ENCODE measurements around the gene DAPL1. TPM values are rescaled to one million over a fixed set of nuclear protein-coding genes. Genes with fewer than 3 reads are reported as not detected.

The DAPL1 gene
- total and polyA plus RNA-seq, 4 donors: 0.17 TPM; not detected in 3

DNA sequence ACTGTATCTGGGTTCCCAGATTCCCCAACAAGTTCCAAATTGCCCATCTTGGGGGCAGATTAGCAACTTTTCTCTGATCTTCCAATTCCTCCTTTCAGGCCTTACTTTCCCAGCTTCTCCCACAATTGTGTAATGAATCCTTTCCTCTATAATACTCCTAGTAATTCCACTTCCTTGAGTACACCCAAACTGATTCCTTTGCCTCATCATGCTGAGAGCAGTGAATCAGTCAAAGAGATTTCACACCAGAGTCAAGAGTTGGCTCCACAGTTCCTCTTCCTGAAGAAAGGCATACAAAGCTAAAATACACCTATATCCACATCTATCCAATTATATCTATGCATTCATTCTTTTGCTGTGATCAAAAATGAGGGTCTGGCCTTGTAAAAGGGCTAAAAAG lies 28.6 kb upstream of the DAPL1 start:
- Histone ChIP-seq H3K4me3 (no peak overlapping the region), H3K9ac (ENCODE audit: insufficient read depth in 1 of 2, low read length in 2 of 2) (no peak overlapping the region), H3K27ac (ENCODE audit: low read depth in 1 of 2, low read length in 1 of 2) (no peak overlapping the region), H3K4me1 (ENCODE audit: control insufficient read depth in 5 of 5, insufficient read depth in 5 of 5, low read length in 5 of 5) (no peaks in the 10 kb centered on the region), H3K9me3 (ENCODE audit: control insufficient read depth in 4 of 4, insufficient read depth in 3 of 4, low read length in 3 of 4) (peaks cover 0 to 3% (median 0%) of the 10 kb centered on the region in 4 donors), H3K36me3 (ENCODE audit: control insufficient read depth in 4 of 4, insufficient read depth in 4 of 4, low read length in 4 of 4) (no peaks in the 10 kb centered on the region), H3K27me3 (ENCODE audit: control insufficient read depth in 3 of 3, insufficient read depth in 3 of 3, low read length in 2 of 3) (no peaks in the 10 kb centered on the region)
- no peak for DNase-seq
- no peak for ATAC-seq (ENCODE audit: insufficient read depth, low FRiP score)
- TF ChIP-seq, protein P1, sequence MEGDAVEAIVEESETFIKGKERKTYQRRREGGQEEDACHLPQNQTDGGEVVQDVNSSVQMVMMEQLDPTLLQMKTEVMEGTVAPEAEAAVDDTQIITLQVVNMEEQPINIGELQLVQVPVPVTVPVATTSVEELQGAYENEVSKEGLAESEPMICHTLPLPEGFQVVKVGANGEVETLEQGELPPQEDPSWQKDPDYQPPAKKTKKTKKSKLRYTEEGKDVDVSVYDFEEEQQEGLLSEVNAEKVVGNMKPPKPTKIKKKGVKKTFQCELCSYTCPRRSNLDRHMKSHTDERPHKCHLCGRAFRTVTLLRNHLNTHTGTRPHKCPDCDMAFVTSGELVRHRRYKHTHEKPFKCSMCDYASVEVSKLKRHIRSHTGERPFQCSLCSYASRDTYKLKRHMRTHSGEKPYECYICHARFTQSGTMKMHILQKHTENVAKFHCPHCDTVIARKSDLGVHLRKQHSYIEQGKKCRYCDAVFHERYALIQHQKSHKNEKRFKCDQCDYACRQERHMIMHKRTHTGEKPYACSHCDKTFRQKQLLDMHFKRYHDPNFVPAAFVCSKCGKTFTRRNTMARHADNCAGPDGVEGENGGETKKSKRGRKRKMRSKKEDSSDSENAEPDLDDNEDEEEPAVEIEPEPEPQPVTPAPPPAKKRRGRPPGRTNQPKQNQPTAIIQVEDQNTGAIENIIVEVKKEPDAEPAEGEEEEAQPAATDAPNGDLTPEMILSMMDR (IDR thresholded peaks at IDR 0.05; ENCODE audit: control extremely low read depth, extremely low read depth): no peak

DNA sequence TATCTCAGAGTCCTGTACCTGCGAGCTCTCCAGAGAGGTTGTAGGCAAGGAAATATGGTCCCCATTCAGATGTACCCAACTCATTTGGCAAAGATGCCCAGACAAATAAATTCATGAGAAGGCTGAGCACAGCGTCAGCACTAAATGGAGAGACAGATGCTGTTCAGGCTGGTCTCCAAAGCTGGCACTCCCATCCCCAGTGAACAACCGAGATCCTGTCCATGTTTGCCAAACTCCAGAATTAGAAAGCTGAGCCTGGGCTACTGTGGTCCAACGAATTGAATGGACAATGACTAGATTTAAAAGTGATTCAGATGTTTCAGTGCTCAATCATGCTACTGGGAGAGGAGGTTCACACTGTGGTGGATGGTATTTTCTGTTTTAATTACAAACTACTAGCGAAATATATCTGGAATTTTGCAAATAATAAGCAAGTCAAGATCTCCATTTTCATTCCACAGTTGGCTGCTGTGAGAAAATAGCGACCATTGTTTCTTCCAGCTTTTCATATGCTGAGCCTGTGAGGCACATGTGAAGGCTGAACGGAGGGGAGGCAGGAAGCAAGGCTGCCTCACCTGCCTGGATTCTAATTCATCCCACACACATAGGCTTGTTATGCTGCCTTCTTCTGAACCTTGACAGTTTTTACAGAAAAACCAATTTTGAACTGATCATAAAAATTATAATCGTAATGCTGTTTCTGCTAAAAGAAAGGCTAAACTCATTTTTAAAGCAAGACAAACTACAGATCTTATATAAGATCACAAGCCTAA lies 22.6 kb upstream of the DAPL1 start:
- H3K4me3 ChIP-seq: no peak overlapping the region
- no peaks in the 10 kb centered on the region for H3K36me3 ChIP-seq (ENCODE audit: control insufficient read depth in 4 of 4, insufficient read depth in 4 of 4, low read length in 4 of 4)
- H3K4me1 ChIP-seq (ENCODE audit: control insufficient read depth in 5 of 5, insufficient read depth in 5 of 5, low read length in 5 of 5): no peaks in the 10 kb centered on the region
- peaks cover 0 to 3% (median 0%) of the 10 kb centered on the region in 4 donors for H3K9me3 ChIP-seq (ENCODE audit: control insufficient read depth in 4 of 4, insufficient read depth in 3 of 4, low read length in 3 of 4)
- ATAC-seq (ENCODE audit: insufficient read depth, low FRiP score) (no peak), DNase-seq (no peak)
- no peaks in the 10 kb centered on the region for H3K27me3 ChIP-seq (ENCODE audit: control insufficient read depth in 3 of 3, insufficient read depth in 3 of 3, low read length in 2 of 3)
- H3K27ac ChIP-seq (ENCODE audit: low read depth in 1 of 2, low read length in 1 of 2): no peak overlapping the region
- no peak overlapping the region for H3K9ac ChIP-seq (ENCODE audit: insufficient read depth in 1 of 2, low read length in 2 of 2)
- 86 to 90% methylated on average over 8 of the region's 8 CpGs for WGBS, 2 donors
- TF ChIP-seq, protein P1 (IDR thresholded peaks at IDR 0.05; ENCODE audit: control extremely low read depth, extremely low read depth): no peak

DNA sequence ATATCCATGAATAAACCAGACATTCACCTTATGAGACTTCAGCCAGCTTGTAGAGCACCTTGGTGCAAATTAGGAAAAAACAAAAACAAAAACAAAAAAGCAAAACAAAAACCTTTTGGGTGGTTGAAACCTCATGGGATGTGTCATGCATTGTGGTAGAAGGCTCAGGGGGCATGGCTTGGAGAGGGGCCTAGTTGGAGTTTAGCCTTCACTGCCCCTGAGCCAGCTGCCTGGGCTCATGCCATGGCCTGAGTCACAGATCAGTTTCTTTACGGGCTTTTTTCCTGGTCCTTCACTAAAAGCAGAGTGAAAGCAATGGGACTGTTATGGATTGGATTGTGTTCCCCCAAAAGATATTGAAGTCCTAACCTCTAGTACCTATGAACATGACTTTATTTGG lies 22.0 kb upstream of the DAPL1 start:
- no peak for ATAC-seq (ENCODE audit: insufficient read depth, low FRiP score)
- WGBS, 2 donors: 79 to 92% methylated on average over 1 of the region's 1 CpG
- no peaks in the 10 kb centered on the region for H3K9me3 ChIP-seq (ENCODE audit: control insufficient read depth in 4 of 4, insufficient read depth in 3 of 4, low read length in 3 of 4)

More for the DNA sequence above, 22.0 kb upstream of the DAPL1 start:
- H3K9ac ChIP-seq (ENCODE audit: insufficient read depth in 1 of 2, low read length in 2 of 2): no peak overlapping the region
- no peaks in the 10 kb centered on the region for H3K4me1 ChIP-seq (ENCODE audit: control insufficient read depth in 5 of 5, insufficient read depth in 5 of 5, low read length in 5 of 5)
- TF ChIP-seq, protein P1 (IDR thresholded peaks at IDR 0.05; ENCODE audit: control extremely low read depth, extremely low read depth): no peak
- no peak overlapping the region for H3K27ac ChIP-seq (ENCODE audit: low read depth in 1 of 2, low read length in 1 of 2)
- no peaks in the 10 kb centered on the region for H3K36me3 ChIP-seq (ENCODE audit: control insufficient read depth in 4 of 4, insufficient read depth in 4 of 4, low read length in 4 of 4)
- H3K27me3 ChIP-seq (ENCODE audit: control insufficient read depth in 3 of 3, insufficient read depth in 3 of 3, low read length in 2 of 3): no peaks in the 10 kb centered on the region
- no peak for DNase-seq
- H3K4me3 ChIP-seq: no peak overlapping the region
